Skeletal muscle satellite cell (primary cell): ENCODE measurements around the gene CDHR5.

Experiments
- H3K27me3 ChIP-seq: 2 replicates; pipeline ENCODE4 v1.7.0; 2013; ENCODE audit warnings: low read length; ENCODE audit not compliant: control insufficient read depth, insufficient read depth
- H3K36me3 ChIP-seq: 2 replicates; pipeline ENCODE4 v1.7.0; 2013; ENCODE audit warnings: mild to moderate bottlenecking, control low read depth, low read length; ENCODE audit not compliant: insufficient read depth
- H3K4me1 ChIP-seq: 2 replicates; pipeline ENCODE4 v1.7.0; 2013; ENCODE audit warnings: low read length; ENCODE audit not compliant: control insufficient read depth, insufficient read depth
- H3K4me2 ChIP-seq: 2 replicates; pipeline ENCODE4 v1.7.0; 2013; ENCODE audit warnings: mild to moderate bottlenecking, low read length
- H3K4me3 ChIP-seq: 2 replicates; pipeline ENCODE4 v1.7.0; 2013; ENCODE audit warnings: low read length
- H3K9ac ChIP-seq: 2 replicates; pipeline ENCODE4 v1.7.0; 2013; ENCODE audit warnings: mild to moderate bottlenecking, low read depth, low read length, moderate library complexity
- H3K9me3 ChIP-seq: replicated peaks from 2 replicates; pipeline ENCODE4 v1.7.0; 2013; ENCODE audit warnings: mild to moderate bottlenecking, control low read depth, low read length

CDHR5 gene

DNA sequence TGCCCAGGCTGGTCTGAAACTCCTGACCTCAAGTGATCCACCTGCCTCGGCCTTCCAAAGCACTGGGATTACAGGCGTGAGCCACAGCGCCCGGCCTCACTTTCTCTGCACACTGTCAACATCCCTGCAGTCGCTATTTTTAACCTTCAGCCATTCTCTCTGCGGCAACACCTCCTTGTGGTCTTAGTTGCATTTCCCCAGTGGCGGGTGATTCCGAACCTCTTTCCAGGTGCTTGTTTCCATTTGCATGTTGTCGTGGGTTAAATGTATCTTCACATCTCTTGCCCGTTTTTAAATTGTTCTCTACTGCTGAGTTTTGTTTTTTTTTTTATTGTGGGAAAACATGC lies 4.5 kb upstream of the CDHR5 start:
- H3K36me3 ChIP-seq = no peaks in the 10 kb centered on the region
- H3K9me3 ChIP-seq = no peaks in the 10 kb centered on the region
- no peak overlapping the region for H3K9ac ChIP-seq
- no peak overlapping the region for H3K4me3 ChIP-seq
- no peaks in the 10 kb centered on the region for H3K27me3 ChIP-seq
- H3K4me2 ChIP-seq = no peak overlapping the region
- H3K4me1 ChIP-seq = peaks cover 22% of the 10 kb centered on the region

GRCh38 chr11:628056-628455 lies 3.3 kb upstream of the CDHR5 start:
- Histone ChIP-seq H3K27me3 (no peaks in the 10 kb centered on the region), H3K9ac (no peak overlapping the region), H3K4me3 (no peak overlapping the region), H3K4me2 (peak overlapping the region; percentile 44), H3K4me1 (peaks cover 17% of the 10 kb centered on the region), H3K9me3 (no peaks in the 10 kb centered on the region), H3K36me3 (no peaks in the 10 kb centered on the region)

- H3K4me2 ChIP-seq = no peak overlapping the region
- H3K27me3 ChIP-seq = no peaks in the 10 kb centered on the region
- no peak overlapping the region for H3K4me3 ChIP-seq
- H3K9me3 ChIP-seq = no peaks in the 10 kb centered on the region
- no peak overlapping the region for H3K9ac ChIP-seq
- no peaks in the 10 kb centered on the region for H3K36me3 ChIP-seq
- peaks cover 10% of the 10 kb centered on the region for H3K4me1 ChIP-seq
Measured at GRCh38 chr11:627308-627576, 2.5 kb upstream of the CDHR5 start.

- Histone ChIP-seq H3K27me3 (no peaks in the 10 kb centered on the region), H3K9ac (no peak within 1 kb of the TSS), H3K4me3 (no peak within 1 kb of the TSS), H3K4me2 (no peak within 1 kb of the TSS), H3K36me3 (no peaks in the 10 kb centered on the region), H3K9me3 (no peaks in the 10 kb centered on the region), H3K4me1 (peaks cover 10% of the 10 kb centered on the region)
Measured at GRCh38 chr11:626475-627307, 1.9 kb upstream of the CDHR5 start, which contains the start of gene SCT. TSS of gene SCT (minus strand) at chr11:627181. CDS start at chr11:627143, 38 bp downstream.

GRCh38 chr11:625636-626268 lies 997 bp upstream of the CDHR5 start:
- Histone ChIP-seq H3K4me3 (no peak overlapping the region), H3K27me3 (no peaks in the 10 kb centered on the region), H3K9me3 (no peaks in the 10 kb centered on the region), H3K9ac (no peak overlapping the region), H3K36me3 (no peaks in the 10 kb centered on the region), H3K4me2 (no peak overlapping the region), H3K4me1 (peaks cover 10% of the 10 kb centered on the region)

- no peak overlapping the region for H3K4me3 ChIP-seq
- no peak overlapping the region for H3K9ac ChIP-seq
- H3K36me3 ChIP-seq = peaks cover 4% of the 10 kb centered on the region
- H3K4me2 ChIP-seq = no peak overlapping the region
- no peaks in the 10 kb centered on the region for H3K9me3 ChIP-seq
- peaks cover 6% of the 10 kb centered on the region for H3K4me1 ChIP-seq
- no peaks in the 10 kb centered on the region for H3K27me3 ChIP-seq
Measured at GRCh38 chr11:623999-624704, 603 bp downstream of the CDHR5 start.

- peaks cover 4% of the 10 kb centered on the region for H3K4me1 ChIP-seq
- no peak overlapping the region for H3K4me3 ChIP-seq
- H3K36me3 ChIP-seq = peaks cover 6% of the 10 kb centered on the region
- H3K9ac ChIP-seq = no peak overlapping the region
- no peak overlapping the region for H3K4me2 ChIP-seq
- no peaks in the 10 kb centered on the region for H3K9me3 ChIP-seq
- no peaks in the 10 kb centered on the region for H3K27me3 ChIP-seq
Measured at GRCh38 chr11:623349-623869, 1.3 kb downstream of the CDHR5 start.

- Histone ChIP-seq H3K27me3 (no peaks in the 10 kb centered on the region), H3K9ac (no peak overlapping the region), H3K4me3 (no peak overlapping the region), H3K4me1 (no peaks in the 10 kb centered on the region), H3K9me3 (no peaks in the 10 kb centered on the region), H3K4me2 (no peak overlapping the region), H3K36me3 (peaks cover 11% of the 10 kb centered on the region)
Measured at GRCh38 chr11:621838-622237, 2.9 kb downstream of the CDHR5 start.

DNA sequence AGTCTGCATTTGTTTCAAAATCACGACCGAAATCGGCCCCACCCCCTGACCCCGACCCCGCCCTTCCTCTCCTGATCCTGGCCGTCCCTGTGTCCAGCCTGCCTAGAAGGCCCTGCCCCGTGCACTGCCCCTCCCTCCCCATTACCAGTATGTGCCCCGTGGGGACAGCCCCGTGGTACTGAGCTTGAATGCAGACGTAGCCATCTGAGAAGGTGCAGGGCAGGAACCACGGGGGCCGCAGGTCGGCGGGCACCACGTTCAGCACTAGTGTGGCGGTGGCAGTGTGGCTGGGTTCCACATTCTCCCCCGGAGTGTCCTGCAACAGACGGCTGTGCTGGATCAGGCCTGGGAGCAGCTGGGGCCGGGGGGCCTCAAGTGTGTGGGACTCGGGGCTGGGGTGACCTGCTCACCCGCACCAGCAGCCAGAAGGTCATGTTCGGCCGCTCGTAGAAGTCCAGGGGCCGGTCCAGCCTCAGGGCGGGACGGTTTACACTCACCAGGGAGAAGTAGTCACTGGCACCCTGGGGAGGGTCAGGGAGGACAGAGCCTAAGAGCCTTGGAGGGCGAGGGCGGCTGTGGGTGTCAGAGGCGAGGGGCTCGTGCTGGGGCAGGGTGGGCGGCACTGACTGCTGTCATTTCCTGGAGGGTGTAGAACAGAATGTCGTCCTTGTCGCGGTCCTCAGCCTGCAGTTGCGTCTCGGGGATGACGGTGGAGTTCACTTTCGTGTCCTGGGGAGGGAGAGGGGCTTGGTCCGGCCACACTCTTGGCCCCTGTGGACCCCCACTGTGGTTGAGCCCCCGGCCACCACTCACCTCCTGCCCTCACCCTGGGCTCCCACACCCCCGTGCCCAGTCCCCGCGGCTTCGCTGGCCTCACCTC lies 3.6 kb downstream of the CDHR5 start:
- no peaks in the 10 kb centered on the region for H3K27me3 ChIP-seq
- H3K9ac ChIP-seq = no peak overlapping the region
- peaks cover under 1% of the 10 kb centered on the region for H3K4me1 ChIP-seq
- no peak overlapping the region for H3K4me2 ChIP-seq
- H3K36me3 ChIP-seq = peaks cover 11% of the 10 kb centered on the region
- no peaks in the 10 kb centered on the region for H3K9me3 ChIP-seq
- H3K4me3 ChIP-seq = no peak overlapping the region

GRCh38 chr11:620201-620600 lies 4.6 kb downstream of the CDHR5 start:
- no peaks in the 10 kb centered on the region for H3K9me3 ChIP-seq
- no peak overlapping the region for H3K4me2 ChIP-seq
- peaks cover 11% of the 10 kb centered on the region for H3K36me3 ChIP-seq
- H3K27me3 ChIP-seq = no peaks in the 10 kb centered on the region
- no peak overlapping the region for H3K4me3 ChIP-seq
- no peak overlapping the region for H3K9ac ChIP-seq
- peaks cover 7% of the 10 kb centered on the region for H3K4me1 ChIP-seq

GRCh38 chr11:619628-620050 lies 5.1 kb downstream of the CDHR5 start:
- Histone ChIP-seq H3K27me3 (no peaks in the 10 kb centered on the region), H3K9ac (no peak overlapping the region), H3K4me1 (peaks cover 13% of the 10 kb centered on the region), H3K9me3 (no peaks in the 10 kb centered on the region), H3K4me2 (no peak overlapping the region), H3K36me3 (peaks cover 11% of the 10 kb centered on the region), H3K4me3 (no peak overlapping the region)
